Stomach (tissue), 4 donors: Measurements from ENCODE around the gene TOX2.

Experiments used
- POLR2AphosphoS5 ChIP-seq, 3 donors: sonication (generic); formaldehyde crosslinking; IDR thresholded peaks; one replicate each; pipeline ENCODE4 v1.6.1; 2016; ENCODE audit warnings: antibody characterized with exemption in 3 of 3
- TF ChIP-seq, protein P1 (sequence below), 7 experiments: fragments of 450-650 bp in 4 of 7; fragments of 200-600 bp in 3 of 7; sonication (generic) in 3 of 7; IDR thresholded peaks; one replicate each; pipeline ENCODE4 v1.5.1; 2016 to 2019; ENCODE audit warnings: antibody characterized with exemption in 7 of 7, control low read depth in 2 of 7, mild to moderate bottlenecking in 1 of 7

DNA sequence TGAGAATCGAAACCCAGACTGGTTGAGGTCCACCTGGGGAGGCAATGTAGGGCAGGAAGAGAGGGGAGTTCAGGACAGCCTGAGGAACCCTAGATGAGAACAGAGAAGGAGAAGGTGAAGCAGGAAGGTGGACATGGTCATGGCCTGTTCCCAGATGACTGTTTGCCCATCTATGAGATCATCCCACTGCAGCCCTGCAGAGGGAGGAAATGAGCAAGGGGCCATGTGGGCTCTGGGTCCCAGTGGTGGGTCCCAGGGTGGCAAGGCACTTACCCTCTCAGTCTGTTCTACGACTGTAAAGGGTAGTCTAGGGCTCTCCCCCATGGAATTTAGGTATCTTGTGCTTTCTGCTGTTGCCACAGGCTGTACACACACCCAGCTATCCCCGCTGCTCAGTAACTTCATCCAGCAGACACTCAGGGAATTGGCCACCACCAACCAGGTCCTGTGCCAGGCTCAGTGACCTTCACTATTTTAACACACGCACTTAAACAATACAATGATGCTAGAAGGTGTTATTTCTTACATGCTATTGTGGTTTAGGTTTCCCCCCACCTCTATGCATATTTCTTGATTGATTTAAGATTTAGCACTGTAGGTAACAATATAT is 89.8 kb downstream of the TOX2 start:
- TF ChIP-seq, protein P1, sequence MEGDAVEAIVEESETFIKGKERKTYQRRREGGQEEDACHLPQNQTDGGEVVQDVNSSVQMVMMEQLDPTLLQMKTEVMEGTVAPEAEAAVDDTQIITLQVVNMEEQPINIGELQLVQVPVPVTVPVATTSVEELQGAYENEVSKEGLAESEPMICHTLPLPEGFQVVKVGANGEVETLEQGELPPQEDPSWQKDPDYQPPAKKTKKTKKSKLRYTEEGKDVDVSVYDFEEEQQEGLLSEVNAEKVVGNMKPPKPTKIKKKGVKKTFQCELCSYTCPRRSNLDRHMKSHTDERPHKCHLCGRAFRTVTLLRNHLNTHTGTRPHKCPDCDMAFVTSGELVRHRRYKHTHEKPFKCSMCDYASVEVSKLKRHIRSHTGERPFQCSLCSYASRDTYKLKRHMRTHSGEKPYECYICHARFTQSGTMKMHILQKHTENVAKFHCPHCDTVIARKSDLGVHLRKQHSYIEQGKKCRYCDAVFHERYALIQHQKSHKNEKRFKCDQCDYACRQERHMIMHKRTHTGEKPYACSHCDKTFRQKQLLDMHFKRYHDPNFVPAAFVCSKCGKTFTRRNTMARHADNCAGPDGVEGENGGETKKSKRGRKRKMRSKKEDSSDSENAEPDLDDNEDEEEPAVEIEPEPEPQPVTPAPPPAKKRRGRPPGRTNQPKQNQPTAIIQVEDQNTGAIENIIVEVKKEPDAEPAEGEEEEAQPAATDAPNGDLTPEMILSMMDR (IDR thresholded peaks at IDR 0.05), result no peak
- TF ChIP-seq POLR2AphosphoS5 (IDR thresholded peaks at IDR 0.05), result no peak
